Measurements from ENCODE around the gene SCN9A. TPM values are rescaled to one million over a fixed set of nuclear protein-coding genes. Genes with fewer than 3 reads are reported as not detected.
"Not testable (repeated sequence)": the region's sequence is repeated elsewhere in the genome, so short reads cannot be mapped to it uniquely, and the experiment has no call there.

The SCN9A gene
- polyA plus RNA-seq, 1 donor, result 3.5 TPM

- no peak for DNase-seq (ENCODE audit: low read depth)
These were observed 40.9 kb downstream of the SCN9A start for GRCh38 chr2:166334805-166335204.

- DNase-seq (ENCODE audit: low read depth), result no peak
These were observed 41.9 kb downstream of the SCN9A start for GRCh38 chr2:166333801-166334200.

GRCh38 chr2:166332106-166332505 is 43.6 kb downstream of the SCN9A start:
- DNase-seq (ENCODE audit: low read depth), result no peak

- DNase-seq (ENCODE audit: low read depth), result no peak
These were observed 44.3 kb downstream of the SCN9A start for GRCh38 chr2:166331468-166331867.

GRCh38 chr2:166329465-166329864 is 46.3 kb downstream of the SCN9A start:
- DNase-seq (ENCODE audit: low read depth), result no peak

GRCh38 chr2:166328147-166328546 is 47.6 kb downstream of the SCN9A start:
- DNase-seq (ENCODE audit: low read depth), result no peak

- no peak for DNase-seq (ENCODE audit: low read depth)
These were observed 54.7 kb downstream of the SCN9A start for GRCh38 chr2:166321076-166321475.

GRCh38 chr2:166314022-166314759 is 61.6 kb downstream of the SCN9A start:
- no peak for DNase-seq (ENCODE audit: low read depth)

GRCh38 chr2:166312863-166313262 is 62.9 kb downstream of the SCN9A start:
- DNase-seq (ENCODE audit: low read depth), result not testable (repeated sequence)

- no peak for DNase-seq (ENCODE audit: low read depth)
These were observed 68.4 kb downstream of the SCN9A start for GRCh38 chr2:166307326-166307725.

- no peak for DNase-seq (ENCODE audit: low read depth)
These were observed 71.1 kb downstream of the SCN9A start for GRCh38 chr2:166304656-166305055.

GRCh38 chr2:166302036-166302435 is 73.7 kb downstream of the SCN9A start:
- no peak for DNase-seq (ENCODE audit: low read depth)

GRCh38 chr2:166297951-166298350 is 77.8 kb downstream of the SCN9A start:
- no peak for DNase-seq (ENCODE audit: low read depth)

- DNase-seq (ENCODE audit: low read depth), result no peak
These were observed 81.8 kb downstream of the SCN9A start for GRCh38 chr2:166293984-166294383.

GRCh38 chr2:166285215-166285614 is 90.5 kb downstream of the SCN9A start:
- no peak for DNase-seq (ENCODE audit: low read depth)

- no peak for DNase-seq (ENCODE audit: low read depth)
These were observed 91.4 kb downstream of the SCN9A start for GRCh38 chr2:166284359-166284758.

- DNase-seq (ENCODE audit: low read depth), result no peak
These were observed 93.6 kb downstream of the SCN9A start for GRCh38 chr2:166282154-166282553.

- DNase-seq (ENCODE audit: low read depth), result no peak
These were observed 96.9 kb downstream of the SCN9A start for GRCh38 chr2:166278856-166279255.

GRCh38 chr2:166270376-166270775 is 105.4 kb downstream of the SCN9A start:
- DNase-seq (ENCODE audit: low read depth), result no peak

GRCh38 chr2:166269322-166269721 is 106.4 kb downstream of the SCN9A start:
- DNase-seq (ENCODE audit: low read depth), result no peak

GRCh38 chr2:166257859-166258258 is 117.9 kb downstream of the SCN9A start:
- no peak for DNase-seq (ENCODE audit: low read depth)

- no peak for DNase-seq (ENCODE audit: low read depth)
These were observed 118.8 kb downstream of the SCN9A start for GRCh38 chr2:166256896-166257295.

- no peak for DNase-seq (ENCODE audit: low read depth)
These were observed 126.4 kb downstream of the SCN9A start for GRCh38 chr2:166249318-166249717.

- no peak for DNase-seq (ENCODE audit: low read depth)
These were observed 128.8 kb downstream of the SCN9A start for GRCh38 chr2:166246901-166247300.

All from forelimb muscle (tissue), 1 donor.